SK-N-SH treated with all-trans-retinoic acid at 6 μM for 48 hours (cell line): Measurements from ENCODE around the gene WDR48.

Experiments used
- ATAC-seq: fragments of 200-7000 bp; cut with Tn5 transposase; 3 replicates; pipeline ENCODE4 v1.9.1; 2020; ENCODE audit warnings: mild to moderate bottlenecking, moderate library complexity
- BACH2 ChIP-seq: fragments of 250-450 bp; sonication (Bioruptor Pico); IDR thresholded peaks from 2 replicates; pipeline ENCODE4 v1.9.0; 2021; ENCODE audit warnings: mild to moderate bottlenecking, borderline replicate concordance
- CSDC2 ChIP-seq: fragments of 250-450 bp; sonication (Bioruptor Pico); IDR thresholded peaks from 2 replicates; pipeline ENCODE4 v1.5.0; 2020; ENCODE audit warnings: mild to moderate bottlenecking, moderate library complexity
- ESRRG ChIP-seq: fragments of 250-450 bp; sonication (Bioruptor Pico); IDR thresholded peaks from 2 replicates; pipeline ENCODE4 v1.6.1; 2021; ENCODE audit warnings: mild to moderate bottlenecking
- GLIS3 ChIP-seq: fragments of 250-450 bp; sonication (Bioruptor Pico); IDR thresholded peaks from 2 replicates; pipeline ENCODE4 v1.5.0; 2020; ENCODE audit warnings: mild to moderate bottlenecking, moderate library complexity
- ISL1 ChIP-seq: fragments of 250-450 bp; sonication (Bioruptor Pico); IDR thresholded peaks from 2 replicates; pipeline ENCODE4 v2.1.2; 2022; ENCODE audit warnings: mild to moderate bottlenecking, moderate library complexity
- PPARA ChIP-seq: fragments of 250-450 bp; sonication (Bioruptor Pico); IDR thresholded peaks from 2 replicates; pipeline ENCODE4 v1.5.0; 2020; ENCODE audit warnings: mild to moderate bottlenecking, borderline replicate concordance
- RARB ChIP-seq: fragments of 250-450 bp; sonication (Bioruptor Pico); IDR thresholded peaks from 2 replicates; pipeline ENCODE4 v1.8.0; 2021; ENCODE audit warnings: mild to moderate bottlenecking, moderate library complexity
- SNAI2 ChIP-seq: fragments of 250-450 bp; sonication (Bioruptor Pico); IDR thresholded peaks from 2 replicates; pipeline ENCODE4 v1.5.0; 2020; ENCODE audit warnings: mild to moderate bottlenecking, moderate library complexity
- TCF4 ChIP-seq: fragments of 250-450 bp; sonication (Bioruptor Pico); IDR thresholded peaks from 2 replicates; pipeline ENCODE4 v1.8.0; 2021; ENCODE audit warnings: mild to moderate bottlenecking, moderate library complexity, borderline replicate concordance
- TSHZ2 ChIP-seq: fragments of 250-450 bp; sonication (Bioruptor Pico); IDR thresholded peaks from 2 replicates; pipeline ENCODE4 v1.5.0; 2020; ENCODE audit warnings: mild to moderate bottlenecking, moderate library complexity
- ZC3H10 ChIP-seq: fragments of 250-450 bp; sonication (Bioruptor Pico); IDR thresholded peaks from 2 replicates; pipeline ENCODE4 v1.5.1; 2021; ENCODE audit warnings: mild to moderate bottlenecking, moderate library complexity
- ZFP30 ChIP-seq: fragments of 450-650 bp; formaldehyde crosslinking; IDR thresholded peaks from 2 replicates; pipeline ENCODE4 v1.5.0; 2022; ENCODE audit warnings: mild to moderate bottlenecking, moderate library complexity
- ZNF565 ChIP-seq: fragments of 450-650 bp; formaldehyde crosslinking; conservative IDR thresholded peaks from 2 replicates; pipeline ENCODE4 v1.5.0; 2020; ENCODE audit warnings: low read depth, mild to moderate bottlenecking, moderate library complexity
- ZNF70 ChIP-seq: fragments of 450-650 bp; formaldehyde crosslinking; IDR thresholded peaks from 2 replicates; pipeline ENCODE4 v1.5.0; 2020; ENCODE audit warnings: mild to moderate bottlenecking, moderate library complexity
- ZNF8 ChIP-seq: fragments of 450-650 bp; formaldehyde crosslinking; IDR thresholded peaks from 2 replicates; pipeline ENCODE4 v1.5.0; 2020; ENCODE audit warnings: mild to moderate bottlenecking, moderate library complexity
- TF ChIP-seq, protein P1 (sequence below): fragments of 250-450 bp; sonication (Bioruptor Pico); IDR thresholded peaks from 2 replicates; pipeline ENCODE4 v1.8.0; 2020; ENCODE audit warnings: mild to moderate bottlenecking, moderate library complexity, borderline replicate concordance
- TF ChIP-seq, protein P2 (sequence below): fragments of 250-450 bp; sonication (Bioruptor Pico); IDR thresholded peaks from 2 replicates; pipeline ENCODE4 v1.5.1; 2021; ENCODE audit warnings: mild to moderate bottlenecking, moderate library complexity
- TF ChIP-seq, protein P3 (sequence below): fragments of 250-450 bp; sonication (Bioruptor Pico); IDR thresholded peaks from 2 replicates; pipeline ENCODE4 v1.8.0; 2021; ENCODE audit warnings: low read depth, mild to moderate bottlenecking, moderate library complexity, borderline replicate concordance

WDR48 gene

GRCh38 chr3:39011191-39011736 is 40.6 kb upstream of the WDR48 start (continued):
- TF ChIP-seq TSHZ2 (no peak), ZFP30 (CRISPR knock-in tag) (no peak)

DNA sequence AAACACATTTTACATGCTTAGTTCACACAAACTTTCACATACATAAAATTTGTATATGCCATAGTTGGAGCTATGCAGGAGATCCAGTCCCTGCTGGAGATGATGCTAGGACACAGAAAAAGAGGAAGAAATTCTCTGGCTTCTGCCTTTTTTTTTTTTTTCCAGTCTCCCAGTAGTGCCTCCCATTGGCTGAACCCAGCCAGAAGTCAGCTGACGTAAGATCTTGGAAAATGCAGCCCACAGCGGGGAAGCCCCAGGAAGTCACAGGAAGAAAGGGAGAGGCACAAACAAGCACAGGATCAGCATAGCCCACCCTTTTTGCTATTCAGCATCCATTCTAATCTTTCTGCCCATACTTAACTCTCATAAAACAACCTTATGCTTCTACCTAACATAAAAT is 38.5 kb upstream of the WDR48 start:
- ATAC-seq: no peak
- TF ChIP-seq ZNF565 (CRISPR knock-in tag) (no peak), RARB (CRISPR knock-in tag) (no peak), PPARA (no peak), CSDC2 (CRISPR knock-in tag) (no peak), TCF4 (CRISPR knock-in tag) (no peak), ZNF8 (CRISPR knock-in tag) (no peak), ZC3H10 (CRISPR knock-in tag) (no peak)
- TF ChIP-seq, protein P1, sequence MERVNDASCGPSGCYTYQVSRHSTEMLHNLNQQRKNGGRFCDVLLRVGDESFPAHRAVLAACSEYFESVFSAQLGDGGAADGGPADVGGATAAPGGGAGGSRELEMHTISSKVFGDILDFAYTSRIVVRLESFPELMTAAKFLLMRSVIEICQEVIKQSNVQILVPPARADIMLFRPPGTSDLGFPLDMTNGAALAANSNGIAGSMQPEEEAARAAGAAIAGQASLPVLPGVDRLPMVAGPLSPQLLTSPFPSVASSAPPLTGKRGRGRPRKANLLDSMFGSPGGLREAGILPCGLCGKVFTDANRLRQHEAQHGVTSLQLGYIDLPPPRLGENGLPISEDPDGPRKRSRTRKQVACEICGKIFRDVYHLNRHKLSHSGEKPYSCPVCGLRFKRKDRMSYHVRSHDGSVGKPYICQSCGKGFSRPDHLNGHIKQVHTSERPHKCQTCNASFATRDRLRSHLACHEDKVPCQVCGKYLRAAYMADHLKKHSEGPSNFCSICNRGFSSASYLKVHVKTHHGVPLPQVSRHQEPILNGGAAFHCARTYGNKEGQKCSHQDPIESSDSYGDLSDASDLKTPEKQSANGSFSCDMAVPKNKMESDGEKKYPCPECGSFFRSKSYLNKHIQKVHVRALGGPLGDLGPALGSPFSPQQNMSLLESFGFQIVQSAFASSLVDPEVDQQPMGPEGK (CRISPR knock-in tag): no peak

- TF ChIP-seq RARB (CRISPR knock-in tag): no peak
- TF ChIP-seq BACH2 (CRISPR knock-in tag): no peak
- TF ChIP-seq PPARA: no peak
- no peak for TF ChIP-seq TSHZ2
- TF ChIP-seq ZNF70 (CRISPR knock-in tag): no peak
- TF ChIP-seq GLIS3 (CRISPR knock-in tag): no peak
- no peak for TF ChIP-seq SNAI2 (CRISPR knock-in tag)
- no peak for TF ChIP-seq ESRRG (CRISPR knock-in tag)
- no peak for ATAC-seq
Measured at GRCh38 chr3:39013921-39014509, 37.8 kb upstream of the WDR48 start.

DNA sequence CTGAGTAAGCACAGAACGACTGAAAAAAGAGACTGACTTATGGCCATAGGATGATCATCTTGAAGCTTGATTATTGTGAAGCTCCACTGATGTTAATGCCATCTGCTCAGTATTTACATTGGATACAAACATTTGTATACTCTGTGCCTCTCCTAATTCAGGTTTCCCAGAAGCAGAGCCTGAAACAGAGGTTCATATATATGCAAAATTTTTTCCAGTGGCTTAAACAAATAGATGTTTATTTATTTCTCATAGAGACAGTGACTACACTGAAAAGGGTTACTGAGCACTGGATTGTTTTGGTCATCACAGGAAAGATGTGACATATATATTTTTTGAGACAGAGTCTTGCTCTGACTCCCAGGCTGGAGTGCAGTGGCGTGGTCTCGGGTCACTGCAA is 36.4 kb upstream of the WDR48 start:
- ATAC-seq: no peak
- TF ChIP-seq ZNF565 (CRISPR knock-in tag): no peak
- TF ChIP-seq, protein P2, sequence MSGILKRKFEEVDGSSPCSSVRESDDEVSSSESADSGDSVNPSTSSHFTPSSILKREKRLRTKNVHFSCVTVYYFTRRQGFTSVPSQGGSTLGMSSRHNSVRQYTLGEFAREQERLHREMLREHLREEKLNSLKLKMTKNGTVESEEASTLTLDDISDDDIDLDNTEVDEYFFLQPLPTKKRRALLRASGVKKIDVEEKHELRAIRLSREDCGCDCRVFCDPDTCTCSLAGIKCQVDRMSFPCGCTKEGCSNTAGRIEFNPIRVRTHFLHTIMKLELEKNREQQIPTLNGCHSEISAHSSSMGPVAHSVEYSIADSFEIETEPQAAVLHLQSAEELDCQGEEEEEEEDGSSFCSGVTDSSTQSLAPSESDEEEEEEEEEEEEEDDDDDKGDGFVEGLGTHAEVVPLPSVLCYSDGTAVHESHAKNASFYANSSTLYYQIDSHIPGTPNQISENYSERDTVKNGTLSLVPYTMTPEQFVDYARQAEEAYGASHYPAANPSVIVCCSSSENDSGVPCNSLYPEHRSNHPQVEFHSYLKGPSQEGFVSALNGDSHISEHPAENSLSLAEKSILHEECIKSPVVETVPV (CRISPR knock-in tag): no peak
- TF ChIP-seq CSDC2 (CRISPR knock-in tag): no peak
- TF ChIP-seq TCF4 (CRISPR knock-in tag): no peak
- no peak for TF ChIP-seq ZNF70 (CRISPR knock-in tag)
- TF ChIP-seq, protein P1 (CRISPR knock-in tag): no peak
- no peak for TF ChIP-seq GLIS3 (CRISPR knock-in tag)
- TF ChIP-seq, protein P3, sequence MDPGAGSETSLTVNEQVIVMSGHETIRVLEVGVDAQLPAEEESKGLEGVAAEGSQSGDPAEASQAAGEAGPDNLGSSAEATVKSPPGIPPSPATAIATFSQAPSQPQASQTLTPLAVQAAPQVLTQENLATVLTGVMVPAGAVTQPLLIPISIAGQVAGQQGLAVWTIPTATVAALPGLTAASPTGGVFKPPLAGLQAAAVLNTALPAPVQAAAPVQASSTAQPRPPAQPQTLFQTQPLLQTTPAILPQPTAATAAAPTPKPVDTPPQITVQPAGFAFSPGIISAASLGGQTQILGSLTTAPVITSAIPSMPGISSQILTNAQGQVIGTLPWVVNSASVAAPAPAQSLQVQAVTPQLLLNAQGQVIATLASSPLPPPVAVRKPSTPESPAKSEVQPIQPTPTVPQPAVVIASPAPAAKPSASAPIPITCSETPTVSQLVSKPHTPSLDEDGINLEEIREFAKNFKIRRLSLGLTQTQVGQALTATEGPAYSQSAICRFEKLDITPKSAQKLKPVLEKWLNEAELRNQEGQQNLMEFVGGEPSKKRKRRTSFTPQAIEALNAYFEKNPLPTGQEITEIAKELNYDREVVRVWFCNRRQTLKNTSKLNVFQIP (CRISPR knock-in tag): no peak
- TF ChIP-seq ISL1: no peak
- no peak for TF ChIP-seq SNAI2 (CRISPR knock-in tag)
- no peak for TF ChIP-seq PPARA
- TF ChIP-seq ZFP30 (CRISPR knock-in tag): no peak
